Sciatic nerve (tissue), 2 donors: ENCODE data around the gene ENPP3. TPM values are rescaled to one million over a fixed set of nuclear protein-coding genes. Genes with fewer than 3 reads are reported as not detected.
"Not testable (repeated sequence)": the region's sequence is repeated elsewhere in the genome, so short reads cannot be mapped to it uniquely, and the experiment has no call there.

Experiments
- ATAC-seq: fragments of 200-7000 bp; cut with Tn5 transposase; one replicate; pipeline ENCODE4 v1.9.1; 2020; ENCODE audit warnings: mild to moderate bottlenecking, moderate library complexity
- DNase-seq: peaks from one replicate; pipeline ENCODE4 v3.0.0-alpha.2; 2020; ENCODE audit warnings: low spot score
- intact Hi-C: fragments of 100-400 bp; cut with DNase I; formaldehyde crosslinking; loops from one replicate; pipeline ENCODE4 v1.14.2; 2022
- total RNA-seq: library from RNA; stranded (reverse); fragmentation: NEBNext Ultra II Directional; extraction: Animal tissue kit (Norgen Biotek cat#: 25700); gene quantifications from one replicate; pipeline ENCODE4 v1.2.1, GENCODE V29; 2021
- donor health status: DM: no; HTN: no; CAD: no.
- donor health status: DM: no; HTN: no; CAD: no.

Gene ENPP3
- total RNA-seq, 1 donor from 2014 or later, result 1.7 TPM

DNA sequence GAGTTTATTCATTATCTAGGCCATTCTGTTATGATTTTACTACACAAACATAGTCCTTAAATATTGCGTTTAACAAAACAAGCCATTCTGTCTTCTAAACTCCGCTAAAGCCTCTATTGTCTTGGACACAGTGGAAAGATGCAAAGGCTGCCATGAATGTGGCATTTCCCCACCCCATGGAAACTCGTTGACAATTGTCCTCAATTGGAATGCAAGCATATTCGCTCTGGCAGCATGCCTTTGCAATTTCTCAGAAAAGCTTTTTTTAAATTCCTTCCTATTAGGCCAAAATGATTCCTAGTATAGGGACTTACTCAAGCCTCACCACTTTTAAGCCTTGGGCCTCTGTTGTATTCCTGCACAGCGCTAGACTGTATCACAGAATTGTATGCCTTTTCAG lies 41.3 kb downstream of the ENPP3 start:
- no peak for DNase-seq
- intact Hi-C loops, result no loop called here

GRCh38 chr6:131680868-131681267 lies 43.8 kb downstream of the ENPP3 start:
- no peak for DNase-seq
- intact Hi-C loops, result no loop called here
- no peak for ATAC-seq

More for the DNA sequence above, 41.3 kb downstream of the ENPP3 start:
- no peak for ATAC-seq

DNA sequence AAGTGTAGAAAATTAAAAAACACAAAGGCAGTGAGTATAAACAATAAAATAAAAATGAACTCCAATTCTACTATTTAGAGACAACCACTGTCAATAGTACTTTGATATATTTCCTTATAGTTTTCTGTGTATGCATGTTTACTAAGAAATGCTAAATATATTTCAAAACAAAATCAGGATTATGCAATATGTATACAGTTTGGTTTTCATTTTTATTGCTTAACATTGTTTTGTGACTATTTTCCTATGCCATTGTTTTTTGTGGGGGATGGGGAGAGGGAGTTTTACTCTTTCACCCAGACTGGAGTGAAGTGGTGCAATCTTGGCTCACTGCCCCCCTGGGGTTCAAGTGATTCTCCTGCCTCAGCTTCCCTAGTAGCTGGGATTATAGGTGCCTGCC lies 44.5 kb downstream of the ENPP3 start:
- no peak for DNase-seq
- no peak for ATAC-seq
- intact Hi-C loops, result no loop called here

DNA sequence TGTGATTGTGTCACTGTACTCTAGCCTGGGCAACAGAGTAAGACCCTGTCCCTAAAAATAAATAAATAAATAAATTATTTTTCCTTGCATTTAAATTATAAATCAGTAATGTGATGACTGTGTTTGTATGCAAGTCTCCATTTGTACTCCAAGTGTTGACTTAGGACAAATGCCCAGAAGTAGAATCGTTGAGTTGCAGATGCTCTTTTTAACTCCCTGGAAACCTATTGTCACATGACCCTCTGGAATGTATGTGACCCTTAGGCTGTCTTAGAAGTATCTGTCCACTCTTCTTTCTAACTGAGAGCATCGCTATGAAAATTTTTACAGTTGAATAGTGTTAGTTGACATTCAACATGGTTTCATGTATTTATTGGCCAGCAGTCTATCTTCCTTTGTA lies 45.3 kb downstream of the ENPP3 start:
- no peak for DNase-seq
- intact Hi-C loops, result no loop called here

DNA sequence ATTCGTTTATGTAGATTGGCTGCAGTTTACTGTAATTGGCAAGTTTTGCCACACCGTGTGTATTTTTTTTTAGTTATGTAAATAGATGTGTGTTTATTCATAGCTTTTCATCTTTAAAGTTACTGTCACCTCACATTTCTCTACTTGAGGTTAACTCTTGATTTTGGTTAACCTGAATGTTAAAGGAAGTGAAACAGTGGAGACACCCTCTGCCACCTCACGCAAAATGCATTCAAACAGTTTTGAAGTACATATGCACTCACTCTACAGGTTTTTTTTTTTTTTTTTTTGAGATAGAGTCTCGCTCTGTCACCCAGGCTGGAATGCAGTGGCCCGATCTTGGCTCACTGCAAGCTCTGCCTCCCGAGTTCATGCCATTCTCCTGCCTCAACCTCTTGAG lies 46.4 kb downstream of the ENPP3 start:
- ATAC-seq (no peak), DNase-seq (no peak)
- intact Hi-C loops, result no loop called here

More for the DNA sequence above, 45.3 kb downstream of the ENPP3 start:
- no peak for ATAC-seq

DNA sequence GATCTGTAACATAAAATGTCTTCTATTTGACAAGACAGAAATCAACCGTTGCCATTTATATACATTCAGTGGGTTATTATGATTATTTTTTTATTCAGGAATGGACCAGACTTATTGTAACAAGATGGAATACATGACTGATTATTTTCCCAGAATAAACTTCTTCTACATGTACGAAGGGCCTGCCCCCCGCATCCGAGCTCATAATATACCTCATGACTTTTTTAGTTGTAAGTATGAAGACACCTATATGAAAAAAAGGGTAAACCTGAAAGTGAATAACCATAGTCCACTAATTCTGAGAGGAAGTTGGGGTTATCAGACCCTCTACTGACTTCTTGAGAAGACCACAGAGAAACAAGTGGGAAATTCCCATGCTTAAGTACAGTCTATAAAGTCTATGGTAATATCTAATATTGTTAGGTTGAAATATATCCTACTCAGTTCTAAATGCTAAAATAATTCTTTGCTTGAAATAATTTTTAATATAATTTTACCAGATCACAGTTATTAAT lies 48.2 kb downstream of the ENPP3 start:
- intact Hi-C loops, result no loop called here
- no peak for DNase-seq
- no peak for ATAC-seq

- no peak for DNase-seq
- no peak for ATAC-seq
- intact Hi-C loops, result no loop called here
Measured at GRCh38 chr6:131687022-131687421, 49.9 kb downstream of the ENPP3 start.

- ATAC-seq (no peak), DNase-seq (no peak)
- intact Hi-C loops, result no loop called here
Measured at GRCh38 chr6:131688286-131688685, 51.2 kb downstream of the ENPP3 start.

DNA sequence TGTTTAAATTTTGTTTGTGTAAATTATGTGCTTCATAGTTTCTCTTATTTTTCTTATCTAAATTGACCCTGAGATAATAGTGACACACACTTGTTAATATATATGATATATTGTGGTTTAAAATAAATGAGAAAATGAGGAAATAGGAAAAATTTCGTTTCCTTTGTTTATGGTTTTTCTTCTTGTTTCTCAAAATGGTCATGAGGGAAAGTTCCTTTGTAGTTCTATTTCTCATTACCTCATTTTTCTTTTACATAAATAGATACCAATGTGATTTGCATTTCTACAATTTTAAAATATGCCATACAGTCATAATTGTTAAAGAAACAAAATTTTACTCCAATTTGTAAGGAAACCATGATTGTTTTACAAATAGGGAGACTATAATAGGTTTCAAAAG lies 54.9 kb downstream of the ENPP3 start:
- DNase-seq, result no peak
- intact Hi-C loops, result no loop called here
- ATAC-seq, result no peak

DNA sequence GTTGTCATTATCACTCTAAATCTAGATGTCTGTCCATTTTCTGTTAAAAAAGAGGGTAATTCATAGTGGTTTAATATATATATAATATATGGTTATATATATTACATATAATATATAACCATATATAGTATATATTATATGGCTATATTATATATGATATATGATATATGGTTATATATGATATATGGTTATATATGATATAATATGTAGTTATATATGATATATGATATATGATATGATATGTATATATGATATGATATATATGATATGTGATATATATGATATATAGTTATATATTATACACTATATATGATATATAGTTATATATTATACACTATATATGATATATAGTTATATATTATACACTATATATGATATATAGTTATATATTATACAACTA lies 55.5 kb downstream of the ENPP3 start:
- intact Hi-C loops, result no loop called here
- DNase-seq, result no peak
- no peak for ATAC-seq

GRCh38 chr6:131693384-131693783 lies 56.3 kb downstream of the ENPP3 start:
- no peak for ATAC-seq
- intact Hi-C loops, result no loop called here
- DNase-seq, result no peak

- intact Hi-C loops, result no loop called here
- peak; percentile 62 for DNase-seq
- ATAC-seq, result peak; percentile 92
Measured at GRCh38 chr6:131694832-131695426, 57.8 kb downstream of the ENPP3 start.

- ATAC-seq (no peak), DNase-seq (no peak)
- intact Hi-C loops, result no loop called here
Measured at GRCh38 chr6:131696956-131697355, 59.9 kb downstream of the ENPP3 start.

- DNase-seq, intact Hi-C loops, ATAC-seq: not testable (repeated sequence)
Measured at GRCh38 chr6:131700851-131701250, 63.7 kb downstream of the ENPP3 start.

DNA sequence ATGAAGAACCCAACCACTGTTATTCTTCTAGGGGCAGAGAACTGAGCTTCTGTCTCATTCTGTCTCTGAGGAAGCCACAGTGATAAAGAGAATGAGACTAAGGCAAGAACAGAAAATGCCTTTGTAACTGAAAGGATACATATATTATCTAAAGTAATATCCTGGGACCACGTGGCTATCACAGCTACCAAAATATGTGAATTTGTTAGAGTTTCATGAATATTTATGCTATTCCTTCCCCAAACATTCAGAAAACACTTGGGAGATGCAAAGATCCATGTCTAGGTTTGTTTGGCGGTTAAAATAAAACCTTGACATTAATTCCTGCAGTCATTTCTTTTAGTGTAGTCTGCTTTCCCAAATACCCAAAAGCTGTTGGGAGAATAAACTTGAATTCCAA lies 66.8 kb downstream of the ENPP3 start:
- ATAC-seq, intact Hi-C loops, DNase-seq: not testable (repeated sequence)

- intact Hi-C loops, ATAC-seq, DNase-seq: not testable (repeated sequence)
Measured at GRCh38 chr6:131710917-131711316, 73.8 kb downstream of the ENPP3 start, which contains the start of gene CTAGE9. Gene CTAGE9 (minus strand): TSS chr6:131711017. CDS start chr6:131711017, 0 bp downstream.

- peak; percentile 56 for ATAC-seq
- intact Hi-C loops, DNase-seq: not testable (repeated sequence)
Measured at GRCh38 chr6:131715567-131715966, 78.5 kb downstream of the ENPP3 start.

GRCh38 chr6:131717836-131718542 lies 80.9 kb downstream of the ENPP3 start:
- ATAC-seq, result no peak
- DNase-seq, result no peak
- intact Hi-C loops, result no loop called here

GRCh38 chr6:131721161-131721560 lies 84.1 kb downstream of the ENPP3 start:
- ATAC-seq (no peak), DNase-seq (no peak)
- intact Hi-C loops, result no loop called here

- intact Hi-C loops, result no loop called here
- ATAC-seq, result no peak
- no peak for DNase-seq
Measured at GRCh38 chr6:131724114-131724513, 87.0 kb downstream of the ENPP3 start.
